MV-4-11 (cell line): ENCODE data around the gene TSHZ2.
"Not testable (repeated sequence)": the region's sequence is repeated elsewhere in the genome, so short reads cannot be mapped to it uniquely, and the experiment has no call there.

Experiments
- DNase-seq: peaks from one replicate; lab custom pipeline; 2025; lab: John Stamatoyannopoulos, UW

Gene TSHZ2

DNA sequence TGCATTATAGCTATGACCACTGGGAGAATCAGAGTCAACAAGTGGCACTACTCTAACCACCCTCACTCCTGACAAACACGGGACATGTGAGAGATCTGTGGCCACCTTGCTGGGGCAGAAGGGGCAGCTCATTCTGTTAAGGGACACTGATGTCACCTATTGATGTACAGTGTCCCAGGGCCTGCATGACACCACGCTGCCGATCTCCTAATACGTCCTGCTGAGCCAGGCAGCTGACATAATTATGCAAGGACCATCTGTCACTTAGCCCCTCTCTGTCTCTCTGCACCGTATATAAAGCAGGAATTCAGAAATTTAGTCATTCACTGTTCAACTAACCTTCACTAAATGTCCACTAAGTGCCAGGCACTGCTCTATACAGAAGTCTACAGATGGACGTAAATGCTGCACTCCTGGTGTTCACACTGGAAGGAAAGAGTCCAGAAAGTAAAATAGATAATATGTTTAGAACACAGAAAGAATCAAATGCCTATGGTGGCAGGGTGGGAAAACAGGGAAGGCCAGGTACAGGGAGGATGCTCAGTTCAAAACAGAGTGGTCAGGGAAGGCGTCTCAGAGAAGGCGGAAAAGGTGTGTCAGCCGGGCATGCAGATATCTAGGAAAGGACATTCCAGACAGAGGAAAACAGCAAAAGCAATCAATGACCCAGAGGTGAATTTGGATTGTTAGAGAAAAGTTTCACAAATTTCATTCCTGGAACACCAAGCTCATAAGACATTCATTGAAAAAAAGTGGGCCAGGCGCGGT, 447.7 kb downstream of the TSHZ2 start:
- no peak for DNase-seq

DNA sequence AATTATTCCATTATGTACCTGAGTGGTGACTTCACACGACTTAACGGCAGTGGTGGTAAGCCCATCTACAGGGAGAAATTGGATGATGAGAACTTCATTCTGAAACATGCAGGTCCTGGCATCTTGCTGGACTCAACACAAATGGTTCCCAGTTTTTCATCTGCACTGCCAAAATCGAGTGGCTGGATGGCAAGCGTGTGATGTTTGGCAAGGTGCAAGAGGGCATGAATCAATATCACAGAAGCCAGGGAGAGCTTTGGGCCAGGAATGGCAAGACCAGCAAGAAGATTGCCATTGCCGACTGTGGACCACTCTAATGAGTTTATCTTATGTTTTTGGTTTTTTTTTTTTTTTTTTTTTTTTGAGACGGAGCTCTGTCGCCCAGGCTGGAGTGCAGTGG, 449.2 kb downstream of the TSHZ2 start:
- DNase-seq = no peak

DNA sequence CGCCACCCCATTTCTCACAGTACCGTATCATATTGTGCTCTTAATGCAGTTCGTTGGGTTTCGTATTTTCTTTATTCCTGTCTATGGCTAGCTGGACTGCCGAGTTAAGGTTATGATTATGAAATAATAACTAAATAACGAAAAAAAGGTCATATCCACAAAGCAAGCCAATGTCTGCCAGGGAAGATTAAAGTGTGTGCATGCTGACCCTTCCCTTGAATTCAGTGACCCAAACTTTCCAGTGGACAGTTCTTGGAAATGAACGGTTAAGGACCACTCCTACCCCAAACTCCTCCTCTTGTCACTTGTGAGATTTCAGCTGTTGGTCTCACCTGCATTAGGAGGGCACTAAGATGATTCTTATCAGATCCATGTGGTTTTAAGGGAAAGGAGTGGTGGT, 449.9 kb downstream of the TSHZ2 start:
- DNase-seq = no peak

DNA sequence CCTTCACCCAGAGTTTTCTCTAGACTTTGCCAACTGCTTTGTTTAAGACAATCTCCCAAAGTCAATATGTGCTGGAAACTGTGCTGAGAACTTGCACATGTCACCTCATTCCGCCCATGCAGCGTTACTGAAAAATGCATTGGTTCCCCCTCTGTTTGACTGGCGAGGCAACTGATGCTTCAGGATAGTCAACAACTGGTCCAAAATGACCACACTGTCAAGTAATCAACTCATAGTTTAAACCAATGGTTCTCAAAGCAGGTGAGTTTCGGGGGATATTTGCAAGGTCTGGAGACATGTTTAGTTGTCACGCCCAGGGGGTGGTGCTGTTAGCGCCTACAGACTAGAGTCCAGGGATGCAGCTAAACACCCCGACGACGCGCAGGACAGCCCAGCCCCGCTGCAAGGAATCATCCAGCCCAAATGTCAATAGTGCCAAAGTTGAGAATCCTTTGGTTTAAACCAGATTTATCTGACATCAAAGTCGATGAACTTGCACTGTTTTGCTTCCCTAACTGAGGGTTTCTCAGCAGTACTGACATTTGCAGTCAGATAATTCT, 451.5 kb downstream of the TSHZ2 start:
- no peak for DNase-seq

DNA sequence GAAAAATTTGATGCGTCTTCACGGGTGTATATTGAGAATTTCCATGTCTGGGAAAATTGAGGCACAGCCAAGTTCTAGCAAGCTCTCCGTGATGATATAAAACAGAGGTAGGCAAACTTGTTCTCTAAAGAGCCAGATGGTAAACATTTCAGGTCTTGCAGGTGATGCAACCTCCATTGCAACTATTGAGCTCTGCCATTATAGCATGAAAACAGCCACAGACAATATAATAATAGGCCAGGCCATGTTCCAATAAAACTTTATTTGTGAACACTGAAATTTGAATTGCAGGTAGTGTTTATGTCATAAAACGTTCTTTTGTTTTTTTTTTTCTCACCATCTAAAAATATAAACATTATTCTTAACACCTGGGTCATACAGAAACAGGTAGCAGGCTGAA, 453.3 kb downstream of the TSHZ2 start:
- no peak for DNase-seq

DNA sequence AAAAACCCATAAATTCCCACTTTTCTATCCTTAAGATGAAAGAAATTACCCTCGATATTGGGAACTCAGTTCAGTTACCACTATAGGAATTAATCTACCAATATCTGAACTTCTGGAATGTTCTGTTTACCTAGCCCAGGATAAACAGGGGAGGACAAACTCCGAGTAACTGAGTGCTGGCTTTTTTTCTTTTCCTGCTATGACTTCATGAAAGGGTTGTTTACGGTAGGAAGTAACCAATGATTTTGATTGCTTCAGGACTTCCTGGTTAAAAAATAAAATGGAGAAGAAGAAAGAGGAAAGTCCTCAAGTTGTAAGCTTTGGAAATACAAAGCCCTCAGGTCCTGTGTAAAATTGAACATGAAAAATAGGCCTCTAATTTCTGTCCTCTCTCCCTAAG, 453.8 kb downstream of the TSHZ2 start:
- no peak for DNase-seq

DNA sequence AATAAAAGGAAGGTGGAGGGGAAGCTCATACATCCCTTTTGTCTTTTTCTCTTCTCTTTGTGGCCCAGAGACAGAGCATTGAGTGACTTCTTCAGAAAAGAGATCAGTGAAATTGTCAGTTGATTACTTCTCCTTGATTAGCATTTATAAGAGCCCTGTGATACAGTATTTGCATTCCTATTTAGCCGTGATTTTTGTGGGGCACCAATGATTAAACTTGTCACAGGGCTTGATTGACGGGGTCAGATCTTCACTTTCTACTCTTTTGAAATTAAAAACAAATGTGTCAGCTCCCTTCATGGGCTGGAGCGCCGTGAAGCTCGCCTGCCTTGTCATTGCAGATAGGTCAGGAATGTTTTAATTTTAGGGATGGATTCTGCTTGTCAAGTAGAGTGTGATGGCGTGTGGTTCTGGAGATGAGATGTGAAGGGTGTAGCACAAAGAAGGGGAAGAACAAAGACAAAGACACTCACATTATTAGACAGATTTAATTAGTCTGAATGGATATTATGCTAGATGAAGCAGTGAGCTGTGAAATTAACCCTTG, 454.7 kb downstream of the TSHZ2 start:
- no peak for DNase-seq

DNA sequence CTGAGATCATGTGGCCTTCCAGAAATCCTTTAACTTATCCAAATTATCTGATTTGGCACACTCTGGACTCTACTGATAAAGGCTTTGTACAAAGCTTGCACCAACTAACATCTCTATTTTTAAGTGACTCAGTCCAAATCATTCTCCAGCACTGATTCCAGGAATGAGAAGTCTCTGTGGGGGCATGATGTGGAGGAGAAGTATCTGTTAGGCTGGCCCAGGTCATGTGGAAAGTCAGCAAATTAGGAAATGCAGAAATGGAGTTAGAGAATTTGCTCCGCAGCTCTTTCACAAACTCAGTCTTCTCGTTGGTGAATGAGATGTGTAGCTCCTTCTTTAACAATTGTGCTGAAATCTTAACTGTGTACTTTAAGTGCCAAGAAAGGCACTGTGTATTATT, 455.8 kb downstream of the TSHZ2 start:
- DNase-seq = no peak

DNA sequence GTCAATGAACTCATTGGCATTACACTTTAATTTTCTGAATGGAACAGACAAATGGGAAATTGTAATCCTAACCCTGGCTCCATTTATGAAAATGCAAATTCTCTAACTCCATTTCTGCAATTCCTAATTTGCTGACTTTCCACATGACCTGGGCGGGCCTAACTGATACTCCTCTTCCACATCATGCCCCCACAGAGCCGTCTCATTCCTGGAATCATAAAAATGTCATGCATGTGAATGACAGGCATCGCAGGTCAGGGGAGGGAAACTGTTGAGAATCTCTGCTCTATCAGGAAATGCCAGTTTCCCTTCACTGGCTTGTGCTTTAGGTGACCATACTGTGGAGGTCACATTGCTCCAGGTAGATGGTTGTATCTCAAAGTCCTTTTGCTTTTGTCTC, 456.4 kb downstream of the TSHZ2 start:
- no peak for DNase-seq

DNA sequence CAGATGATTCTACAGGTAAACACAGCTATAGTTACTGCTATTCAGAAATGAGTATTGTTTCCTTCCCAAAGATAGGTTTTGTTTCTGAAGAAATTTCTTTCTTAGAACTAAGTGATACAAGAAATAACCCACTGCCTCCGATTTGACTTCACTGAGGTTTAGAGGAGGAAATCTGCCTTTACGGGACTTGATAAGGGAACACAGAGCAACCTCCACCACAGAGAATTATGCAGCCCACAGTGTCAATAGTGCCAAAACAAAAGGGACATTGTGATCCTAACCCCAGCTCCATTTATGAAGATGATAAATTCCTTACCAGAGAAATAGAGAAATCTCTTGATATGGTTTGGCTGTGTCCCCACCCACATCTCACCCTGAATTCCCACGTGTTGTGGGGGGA, 456.8 kb downstream of the TSHZ2 start:
- DNase-seq = no peak

DNA sequence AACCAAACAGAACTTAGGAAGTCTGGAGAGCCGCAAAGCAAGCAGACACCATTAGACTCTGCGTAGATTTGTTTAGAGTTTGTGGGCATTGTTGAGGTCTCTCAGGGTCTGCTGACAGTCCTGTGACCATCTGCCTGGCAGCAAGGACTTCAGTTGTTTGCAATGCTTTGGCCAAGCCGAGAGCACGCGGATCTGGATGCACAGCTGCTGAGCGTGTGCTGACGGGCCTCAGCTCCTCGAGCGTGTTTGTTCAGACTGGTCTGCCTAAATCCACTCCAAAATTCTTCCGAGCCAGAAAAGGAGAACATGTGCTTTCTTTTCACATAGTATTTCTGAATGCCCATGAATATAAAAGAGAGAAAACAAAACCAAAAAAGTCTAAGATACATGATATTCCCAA, 462.5 kb downstream of the TSHZ2 start:
- DNase-seq = no peak

DNA sequence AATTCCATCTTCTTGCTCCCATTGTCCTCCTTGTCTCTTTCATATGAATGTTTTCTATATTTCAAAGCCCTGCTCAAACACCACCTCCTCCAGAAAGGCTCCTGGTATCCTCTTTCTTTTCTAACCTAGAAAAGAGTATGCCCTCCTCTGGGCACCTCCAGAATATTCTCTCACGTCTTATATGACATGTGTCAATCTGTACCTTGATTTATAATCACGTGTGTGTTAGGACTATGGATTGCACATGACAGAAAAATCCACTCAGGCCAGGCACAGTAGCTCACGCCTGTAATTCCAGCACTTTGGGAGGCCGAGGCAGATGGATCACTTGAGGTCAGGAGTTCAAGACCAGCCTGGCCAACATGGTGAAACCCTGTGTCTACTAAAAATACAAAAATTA, 464.8 kb downstream of the TSHZ2 start:
- not testable (repeated sequence) for DNase-seq

DNA sequence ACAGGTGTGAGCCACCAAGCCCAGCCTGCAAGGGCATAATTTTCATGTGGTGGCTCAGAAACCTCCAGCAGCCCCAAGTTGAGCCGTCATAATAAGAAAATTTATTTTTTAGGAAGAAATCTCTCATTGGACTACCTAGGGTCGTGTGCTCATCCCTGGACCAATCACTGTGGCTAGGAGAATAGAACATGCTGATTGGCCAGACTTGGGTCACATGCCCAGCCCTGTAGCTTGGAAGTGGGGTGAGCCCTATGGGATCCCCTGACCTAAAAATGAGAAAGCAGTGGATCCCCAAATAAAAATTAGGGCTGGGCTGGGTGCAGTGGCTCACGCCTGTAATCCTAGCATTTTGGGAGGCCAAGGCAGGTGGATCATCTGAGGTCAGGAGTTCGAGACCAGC, 466.2 kb downstream of the TSHZ2 start:
- DNase-seq = no peak

DNA sequence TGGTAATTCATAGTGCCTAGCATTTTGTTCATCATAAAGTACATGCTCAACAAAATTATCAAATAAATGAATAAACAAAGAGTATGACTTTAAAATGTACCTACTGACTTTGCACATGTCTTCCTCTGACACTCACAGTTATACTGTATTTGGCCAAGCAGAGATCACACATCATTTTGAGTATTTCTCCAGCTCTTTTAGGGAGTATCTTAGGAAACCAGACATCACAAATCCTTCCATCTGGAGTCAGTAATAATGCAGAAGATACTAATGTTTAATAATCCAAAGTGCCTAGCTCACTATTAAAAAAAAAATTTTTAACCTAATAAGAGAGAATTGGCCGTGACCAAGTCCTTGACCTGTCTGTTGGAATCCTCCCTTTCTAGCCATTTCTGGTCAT, 466.9 kb downstream of the TSHZ2 start:
- no peak for DNase-seq

DNA sequence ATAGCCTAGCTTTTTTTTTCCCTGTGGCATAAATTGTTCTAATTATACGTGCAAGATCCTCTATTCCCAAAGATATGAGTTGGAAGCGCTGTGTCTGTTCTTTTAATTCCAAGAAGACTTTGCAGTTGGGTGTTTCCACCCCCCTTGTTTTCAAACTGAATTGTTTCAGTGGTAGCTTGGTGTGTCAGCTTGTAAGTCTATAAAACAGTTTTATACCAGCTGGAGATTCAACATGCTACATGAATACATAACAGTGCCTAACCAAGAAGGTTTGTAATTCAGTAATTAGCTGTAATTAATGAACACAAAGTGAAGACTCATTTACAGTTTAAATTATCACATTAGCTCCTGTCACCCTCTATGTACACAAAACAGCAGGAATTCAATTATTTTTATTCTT, 467.5 kb downstream of the TSHZ2 start:
- no peak for DNase-seq

DNA sequence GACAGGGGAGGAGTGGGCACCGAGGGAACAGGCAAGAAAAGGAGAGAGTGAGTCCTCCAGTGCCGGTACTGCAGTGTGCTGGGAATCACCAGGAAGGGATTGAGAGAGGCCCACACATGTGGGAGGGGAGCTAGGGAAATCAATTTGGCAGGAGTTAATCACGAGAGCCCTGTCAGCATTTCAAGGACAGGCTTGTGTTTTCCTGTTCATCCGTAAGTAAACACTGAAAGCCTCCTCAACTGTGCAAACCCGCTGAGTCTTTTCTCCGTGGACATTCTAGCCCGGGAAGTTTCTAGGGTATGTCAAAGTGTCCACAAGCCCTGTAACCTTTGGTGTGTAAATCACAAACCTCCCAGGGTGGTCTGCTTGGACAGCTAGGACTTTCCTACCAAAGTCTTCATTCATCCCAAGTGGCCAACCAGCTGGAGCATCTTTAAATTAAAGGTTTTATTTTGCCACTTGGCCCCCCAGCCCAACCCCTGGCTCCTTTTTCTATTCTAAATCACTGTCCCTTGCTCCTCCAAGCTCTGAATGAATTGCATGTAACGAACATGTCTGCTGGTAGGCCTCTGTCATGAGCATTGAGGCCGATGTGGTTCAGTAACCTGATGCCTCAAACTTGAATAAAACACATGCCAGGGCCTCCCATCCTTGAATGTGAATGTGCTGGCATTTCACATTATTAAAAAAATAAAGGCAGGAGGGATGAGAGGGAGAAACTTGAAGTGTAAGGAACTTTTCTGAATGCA, 472.4 kb downstream of the TSHZ2 start:
- no peak for DNase-seq

DNA sequence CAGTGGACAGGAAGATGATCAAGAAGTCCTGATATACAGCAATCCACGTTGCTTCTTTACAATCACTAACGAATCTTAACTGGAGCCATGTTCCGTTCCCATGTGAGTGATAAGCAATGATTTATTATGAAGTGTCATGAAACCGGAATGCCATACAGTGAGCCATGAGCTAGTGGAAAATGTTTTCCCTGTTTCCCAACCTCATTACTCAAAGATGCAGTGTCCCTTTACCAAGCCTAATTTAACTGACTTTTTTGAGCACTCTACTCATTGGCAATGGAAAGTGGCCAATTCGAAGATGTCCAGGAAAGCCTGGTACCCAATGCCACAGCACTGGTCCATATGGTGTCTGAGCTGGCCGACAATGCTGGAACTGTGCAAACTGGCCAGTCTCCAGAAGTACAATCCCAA, 473.2 kb downstream of the TSHZ2 start:
- DNase-seq = no peak

DNA sequence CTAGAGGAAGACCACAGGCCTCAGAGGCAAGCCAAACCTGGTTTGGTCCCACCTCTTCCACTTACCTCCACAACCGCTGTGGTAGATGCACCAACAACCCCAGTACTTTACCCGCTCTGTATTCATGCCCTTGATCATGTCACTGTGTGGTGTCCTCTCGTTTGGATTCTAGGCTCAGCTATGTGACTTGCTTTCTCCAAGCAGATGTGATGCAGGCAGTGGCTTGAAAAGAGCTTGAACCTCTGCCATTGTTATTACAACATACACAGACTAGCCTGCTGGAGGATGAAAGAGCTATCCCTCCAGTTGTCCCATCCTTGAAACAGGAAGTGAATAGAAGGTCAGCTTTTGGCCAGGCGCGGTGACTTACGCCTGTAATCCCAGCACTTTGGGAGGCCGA, 473.8 kb downstream of the TSHZ2 start:
- DNase-seq = no peak

DNA sequence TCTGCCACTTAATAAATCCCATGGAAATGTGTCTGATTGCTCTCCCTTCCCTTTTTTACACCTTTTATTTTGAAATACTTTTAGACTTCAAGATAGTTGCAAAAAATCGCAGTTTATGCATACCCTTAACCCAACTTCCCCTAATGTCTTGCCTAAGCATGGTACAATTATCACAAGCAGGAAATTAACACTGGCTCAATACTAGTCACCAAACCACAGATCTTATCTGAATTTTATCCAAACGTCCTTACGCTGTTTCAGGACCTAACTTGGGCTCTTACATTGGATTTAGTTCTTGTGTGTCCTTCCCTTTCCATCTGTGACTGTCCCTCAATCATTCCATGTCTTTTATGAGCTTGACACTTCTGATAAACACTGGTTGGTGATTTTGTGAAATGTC, 475.2 kb downstream of the TSHZ2 start:
- peak; percentile 50 for DNase-seq

DNA sequence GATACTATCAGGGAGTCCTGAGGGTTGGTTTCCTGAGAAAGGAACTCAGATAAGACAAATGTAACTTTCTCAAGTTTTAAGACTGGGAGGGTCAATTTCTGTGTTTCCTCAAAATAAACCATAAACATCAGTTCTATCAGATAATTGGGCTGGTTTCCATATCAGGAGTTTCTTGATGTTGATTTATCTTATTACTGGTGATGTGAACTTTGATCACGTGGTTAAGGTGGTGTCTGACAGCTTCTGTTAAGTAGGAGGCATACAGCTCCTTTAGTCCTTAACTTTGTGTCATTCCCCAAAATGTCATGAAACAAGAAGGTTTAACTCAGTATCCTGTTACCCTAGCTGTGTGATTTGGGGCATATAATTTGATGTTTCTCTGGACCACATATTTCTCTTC, 476.3 kb downstream of the TSHZ2 start:
- DNase-seq = no peak

DNA sequence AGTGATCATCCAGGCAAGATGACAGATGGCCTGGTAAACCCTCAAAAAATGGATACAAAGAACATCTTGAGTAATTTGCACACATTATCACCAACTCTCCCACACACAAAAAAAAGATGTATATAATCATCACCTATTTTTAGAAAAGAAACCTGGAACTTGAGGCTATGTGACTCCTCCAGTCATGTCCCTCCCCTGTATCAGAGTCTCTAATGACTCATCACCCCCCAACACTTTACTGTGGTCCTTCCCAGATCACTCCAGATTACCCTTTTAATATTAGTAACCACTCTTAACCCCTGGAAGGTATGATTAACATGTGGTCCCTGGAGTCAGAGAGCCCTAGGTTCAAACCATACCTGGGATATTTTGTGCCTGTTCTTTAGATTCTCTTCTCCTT, 476.7 kb downstream of the TSHZ2 start:
- no peak for DNase-seq

DNA sequence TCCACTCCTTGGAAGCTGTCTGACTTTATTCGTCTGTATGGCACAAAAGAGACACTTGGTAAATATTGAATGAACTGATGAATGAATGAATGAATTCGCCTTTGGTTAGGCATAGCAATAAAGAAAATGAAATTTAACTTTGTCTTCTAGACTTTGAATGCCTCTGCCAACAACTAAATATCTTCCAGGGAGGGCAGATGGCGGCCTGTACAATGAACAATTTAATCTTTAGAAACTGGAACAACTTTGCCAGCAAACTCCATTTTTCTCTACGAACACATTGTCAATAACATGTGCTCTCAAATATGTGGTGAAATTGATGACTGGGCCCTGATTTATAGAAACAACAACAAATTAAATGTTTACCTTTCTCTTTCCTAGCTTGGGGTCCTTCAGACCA, 480.9 kb downstream of the TSHZ2 start:
- no peak for DNase-seq

DNA sequence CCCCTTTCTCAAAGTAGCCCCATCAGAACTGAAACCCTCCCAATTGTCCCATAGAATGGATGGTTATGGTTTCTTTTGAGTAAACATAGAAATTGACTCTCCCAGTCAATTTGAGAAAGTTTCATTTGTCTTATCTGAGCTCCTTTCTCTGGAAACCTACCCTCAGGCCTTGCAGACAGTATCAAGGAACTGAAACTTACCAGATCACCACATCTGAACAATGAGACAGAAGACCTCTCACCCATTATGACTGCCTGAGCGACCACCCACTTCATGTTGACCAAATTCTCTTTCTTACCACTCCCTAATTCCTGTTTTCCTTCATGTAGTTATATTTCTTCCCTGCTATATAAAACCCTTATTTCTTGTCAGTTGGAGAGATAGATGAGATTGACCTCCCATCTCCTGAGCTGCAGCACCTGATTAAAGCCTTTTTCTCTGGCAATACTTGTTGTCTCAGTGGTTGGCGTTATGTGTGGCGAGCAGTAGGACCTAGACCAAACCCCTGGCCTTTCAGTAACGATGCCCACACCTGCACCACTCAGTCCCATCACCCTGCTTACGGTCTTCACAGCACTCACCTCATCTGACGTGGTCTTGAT, 482.6 kb downstream of the TSHZ2 start:
- no peak for DNase-seq
